Hematopoietic multipotent progenitor cell treated with erythropoietin and hydrocortisone succinate and interleukin-3 and kit ligand, for 4 days (in vitro differentiated cells): ENCODE results near the gene OGFOD2.

Source experiments
- DNase-seq: peaks from one replicate; pipeline ENCODE4 v3.0.0-alpha.2; 2015

Gene OGFOD2

DNA sequence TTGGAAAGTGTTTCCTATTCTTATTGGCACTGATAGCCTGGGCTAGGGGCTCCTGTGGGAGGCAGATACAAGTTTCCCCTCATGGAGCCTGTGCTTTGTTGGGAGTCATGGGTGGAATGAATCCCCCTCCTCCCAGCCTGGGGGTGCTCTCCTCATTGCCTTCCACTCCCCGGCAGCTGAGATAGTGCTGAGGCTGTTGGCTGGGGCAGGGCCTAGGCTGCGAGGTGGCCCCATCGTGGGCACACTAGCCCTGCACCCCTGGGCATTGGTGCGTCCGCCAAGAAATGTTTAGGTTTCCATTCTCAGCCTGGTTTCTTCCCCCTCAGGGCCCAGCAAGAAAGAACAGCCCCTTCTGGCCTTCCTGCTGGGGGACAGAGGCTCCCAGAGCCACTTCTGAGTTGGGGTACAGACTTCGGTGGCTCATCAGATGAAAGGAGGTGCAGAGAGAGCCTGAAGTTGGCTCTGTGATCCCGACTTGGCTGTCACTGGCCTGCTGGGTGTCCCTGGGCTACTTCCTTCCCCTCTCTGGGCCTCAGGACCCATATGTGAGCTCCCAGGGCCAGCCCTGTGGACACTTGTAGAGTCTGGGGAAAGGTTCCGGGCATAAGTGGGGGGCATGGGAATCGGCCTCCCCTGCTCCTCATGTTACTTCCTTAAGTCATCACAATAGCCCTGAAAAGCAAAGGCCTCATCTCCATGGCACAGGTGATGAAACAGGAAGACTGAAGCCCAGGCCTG lies 2.8 kb downstream of the OGFOD2 start:
- no peak for DNase-seq

DNA sequence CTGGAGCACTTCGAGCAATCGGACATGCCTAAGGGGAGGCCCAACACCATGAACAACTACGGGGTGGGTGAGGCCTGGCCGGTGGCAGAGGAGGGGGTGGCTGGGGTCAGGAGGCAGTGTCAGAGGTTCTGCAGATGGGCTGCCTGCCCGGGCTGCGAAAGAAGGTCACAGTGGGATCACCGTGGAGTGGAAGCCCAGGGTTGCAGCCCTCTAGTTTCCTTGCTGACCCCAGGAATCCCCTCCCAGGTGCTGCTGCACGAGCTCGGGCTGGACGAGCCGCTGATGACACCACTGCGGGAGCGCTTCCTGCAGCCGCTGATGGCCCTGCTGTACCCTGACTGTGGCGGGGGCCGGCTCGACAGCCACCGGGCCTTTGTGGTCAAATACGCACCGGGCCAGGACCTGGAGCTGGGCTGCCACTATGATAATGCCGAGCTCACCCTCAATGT lies 3.5 kb downstream of the OGFOD2 start:
- DNase-seq, result no peak

DNA sequence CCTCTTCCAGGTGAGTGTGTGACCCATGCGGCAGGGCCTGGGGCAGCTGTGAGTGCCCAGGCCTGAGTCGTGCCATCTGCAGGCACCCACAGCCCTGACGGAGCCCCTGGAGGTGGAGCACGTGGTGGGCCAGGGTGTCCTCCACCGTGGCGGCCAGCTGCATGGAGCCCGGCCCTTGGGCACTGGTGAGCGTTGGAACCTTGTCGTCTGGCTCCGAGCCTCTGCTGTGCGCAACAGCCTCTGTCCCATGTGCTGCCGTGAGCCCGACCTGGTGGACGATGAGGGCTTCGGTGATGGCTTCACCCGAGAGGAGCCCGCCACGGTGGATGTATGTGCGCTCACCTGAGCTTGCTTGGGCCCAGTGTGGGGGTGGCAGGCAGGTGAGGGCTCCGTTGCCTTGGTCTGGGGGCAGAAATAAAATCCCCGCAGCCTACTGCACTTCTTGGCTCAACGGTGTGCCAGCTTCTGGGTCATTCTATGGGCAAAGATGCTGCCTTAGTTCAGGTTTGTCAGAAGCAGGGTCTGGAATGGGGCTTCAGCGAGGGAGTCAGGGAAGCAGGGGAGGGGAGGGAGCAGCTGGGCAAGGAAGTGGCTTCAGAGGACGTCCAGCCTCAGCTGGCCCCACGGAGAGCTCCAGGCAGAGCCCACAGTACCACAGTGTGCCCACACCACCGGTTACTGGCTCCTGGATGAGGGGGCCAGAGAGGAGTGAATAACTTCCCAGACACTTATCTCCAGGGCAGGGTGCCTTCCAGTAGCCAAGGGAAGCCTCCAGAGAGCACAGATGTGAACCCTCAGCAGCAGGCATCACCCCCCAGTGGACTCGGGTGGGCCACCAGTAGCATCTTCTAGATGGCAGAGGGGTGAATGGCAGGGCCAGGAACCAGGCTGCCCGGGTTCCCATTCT lies 4.2 kb downstream of the OGFOD2 start:
- DNase-seq, result no peak

DNA sequence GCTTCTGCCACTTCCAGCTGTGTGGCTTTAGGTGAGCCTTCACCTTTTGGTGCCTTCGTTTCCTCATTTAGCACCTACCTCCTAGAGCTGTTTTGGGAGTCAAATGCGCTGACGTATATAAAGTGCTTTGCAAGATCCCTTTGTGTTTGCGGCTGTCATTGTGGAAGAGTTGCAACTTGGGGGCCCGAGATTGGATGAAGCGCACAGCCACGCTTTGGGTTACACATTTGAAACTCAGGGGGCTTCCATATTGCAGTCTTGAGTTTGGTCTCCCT lies 4.8 kb downstream of the OGFOD2 start:
- DNase-seq, result no peak

DNA sequence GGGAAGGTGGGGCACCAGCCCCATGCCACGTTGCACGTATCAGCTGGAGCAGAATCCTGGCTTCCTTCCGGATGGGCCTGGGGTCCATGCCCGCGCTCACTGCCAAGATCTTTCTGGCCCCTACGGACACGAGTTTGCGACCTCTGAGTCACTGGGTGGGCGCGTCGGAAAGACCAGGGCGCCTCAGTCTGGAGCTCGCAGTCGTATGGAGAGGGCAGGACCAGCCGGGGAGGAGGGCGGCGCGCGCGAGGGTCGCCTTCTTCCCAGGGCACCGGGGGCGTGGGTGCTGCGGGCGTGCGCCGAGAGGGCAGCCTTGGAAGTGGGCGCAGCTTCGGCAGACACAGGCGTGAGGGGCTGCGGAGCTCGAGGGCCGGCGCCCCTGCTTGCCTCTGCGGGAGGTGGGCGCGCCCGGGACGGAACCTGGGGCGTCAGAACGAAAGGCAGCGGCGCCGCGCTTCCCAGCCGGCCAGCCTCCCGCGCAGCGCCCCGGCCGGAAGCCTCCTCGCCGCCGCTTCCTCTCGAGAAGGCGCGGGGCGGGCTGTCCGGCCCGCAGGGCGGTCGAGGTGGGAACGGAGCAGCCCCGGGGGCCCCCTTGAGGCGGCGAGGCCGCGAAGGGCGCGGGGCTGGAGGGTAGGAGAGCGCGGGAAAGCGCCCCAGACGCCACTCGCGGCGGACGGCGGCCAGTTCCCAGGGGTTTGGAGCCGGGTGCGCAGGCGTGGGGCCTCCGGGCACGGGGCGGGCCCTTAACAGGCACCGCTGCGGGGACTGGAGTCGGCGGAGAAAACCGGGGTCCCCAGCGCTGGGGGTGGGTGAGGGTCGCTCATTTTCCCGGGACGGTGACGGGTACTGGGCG lies 5.4 kb downstream of the OGFOD2 start, which contains the start of gene ARL6IP4:
Gene ARL6IP4 (plus strand): TSS at position 499 of the 853 bp plus-strand sequence. CDS start 459 bp downstream, outside the sequence.
- peak; percentile 90 for DNase-seq

DNA sequence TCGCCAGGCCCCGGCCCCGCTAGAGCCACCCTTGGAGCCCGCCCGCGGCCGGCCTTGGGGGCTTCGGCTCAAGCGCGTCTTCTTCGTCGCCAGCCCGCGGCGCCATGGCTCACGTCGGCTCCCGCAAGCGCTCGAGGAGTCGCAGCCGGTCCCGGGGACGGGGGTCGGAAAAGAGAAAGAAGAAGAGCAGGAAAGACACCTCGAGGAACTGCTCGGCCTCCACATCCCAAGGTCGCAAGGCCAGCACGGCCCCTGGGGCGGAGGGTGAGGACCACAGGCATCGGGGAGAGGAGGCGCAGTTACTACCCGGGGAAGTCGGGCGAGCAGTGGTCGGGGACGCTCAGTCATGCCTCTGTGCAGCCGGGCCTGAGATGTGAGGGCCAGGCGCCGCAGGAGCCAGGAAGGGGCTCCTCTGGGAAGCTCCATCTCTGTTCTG lies 6.0 kb downstream of the OGFOD2 start:
- DNase-seq, result no peak

DNA sequence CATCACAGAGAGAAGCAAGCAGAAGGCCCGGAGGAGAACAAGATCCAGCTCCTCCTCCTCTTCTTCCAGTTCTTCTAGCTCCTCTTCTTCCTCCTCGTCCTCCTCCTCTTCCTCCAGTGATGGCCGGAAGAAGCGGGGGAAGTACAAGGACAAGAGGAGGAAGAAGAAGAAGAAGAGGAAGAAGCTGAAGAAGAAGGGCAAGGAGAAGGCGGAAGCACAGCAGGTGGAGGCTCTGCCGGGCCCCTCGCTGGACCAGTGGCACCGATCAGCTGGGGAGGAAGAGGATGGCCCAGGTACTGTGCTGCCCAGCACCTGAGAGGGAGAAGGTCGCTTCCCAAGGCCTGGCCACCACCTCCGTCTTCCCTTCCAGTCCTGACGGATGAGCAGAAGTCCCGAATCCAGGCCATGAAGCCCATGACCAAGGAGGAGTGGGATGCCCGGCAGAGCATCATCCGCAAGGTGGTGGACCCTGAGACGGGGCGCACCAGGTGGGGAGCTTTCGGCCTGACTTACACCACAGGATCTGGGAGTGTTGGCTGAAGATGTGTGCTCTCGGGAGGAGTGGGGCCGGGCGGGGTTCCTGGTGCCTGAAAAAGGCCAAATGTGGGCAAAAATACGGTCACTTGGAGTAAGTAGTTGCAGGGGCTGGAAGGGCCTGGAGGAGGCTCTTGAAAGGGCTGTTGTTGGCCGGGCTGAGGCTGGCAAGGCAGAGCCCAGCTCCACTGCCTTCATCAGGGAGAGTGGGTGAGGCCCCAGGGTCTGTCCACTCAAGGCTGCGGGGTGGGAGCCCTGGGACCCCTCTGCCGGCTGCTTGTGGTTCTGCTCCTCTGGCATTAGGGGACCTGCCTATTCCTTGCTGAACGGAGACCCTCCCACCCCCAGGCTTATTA lies 6.8 kb downstream of the OGFOD2 start:
- DNase-seq, result no peak

DNA sequence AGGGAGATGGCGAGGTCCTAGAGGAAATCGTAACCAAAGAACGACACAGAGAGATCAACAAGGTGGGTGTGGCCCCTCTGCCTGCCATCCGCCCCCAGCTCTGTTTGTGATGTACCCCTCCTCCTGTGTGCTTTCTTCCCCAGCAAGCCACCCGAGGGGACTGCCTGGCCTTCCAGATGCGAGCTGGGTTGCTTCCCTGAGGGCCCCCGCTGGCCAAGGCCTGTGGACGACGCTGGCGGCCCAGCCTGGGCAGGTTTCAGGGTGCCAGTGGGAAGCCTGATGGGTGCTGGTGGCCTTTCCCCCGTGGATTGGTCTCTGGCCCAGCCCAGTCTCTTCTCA lies 7.4 kb downstream of the OGFOD2 start:
- DNase-seq, result no peak

DNA sequence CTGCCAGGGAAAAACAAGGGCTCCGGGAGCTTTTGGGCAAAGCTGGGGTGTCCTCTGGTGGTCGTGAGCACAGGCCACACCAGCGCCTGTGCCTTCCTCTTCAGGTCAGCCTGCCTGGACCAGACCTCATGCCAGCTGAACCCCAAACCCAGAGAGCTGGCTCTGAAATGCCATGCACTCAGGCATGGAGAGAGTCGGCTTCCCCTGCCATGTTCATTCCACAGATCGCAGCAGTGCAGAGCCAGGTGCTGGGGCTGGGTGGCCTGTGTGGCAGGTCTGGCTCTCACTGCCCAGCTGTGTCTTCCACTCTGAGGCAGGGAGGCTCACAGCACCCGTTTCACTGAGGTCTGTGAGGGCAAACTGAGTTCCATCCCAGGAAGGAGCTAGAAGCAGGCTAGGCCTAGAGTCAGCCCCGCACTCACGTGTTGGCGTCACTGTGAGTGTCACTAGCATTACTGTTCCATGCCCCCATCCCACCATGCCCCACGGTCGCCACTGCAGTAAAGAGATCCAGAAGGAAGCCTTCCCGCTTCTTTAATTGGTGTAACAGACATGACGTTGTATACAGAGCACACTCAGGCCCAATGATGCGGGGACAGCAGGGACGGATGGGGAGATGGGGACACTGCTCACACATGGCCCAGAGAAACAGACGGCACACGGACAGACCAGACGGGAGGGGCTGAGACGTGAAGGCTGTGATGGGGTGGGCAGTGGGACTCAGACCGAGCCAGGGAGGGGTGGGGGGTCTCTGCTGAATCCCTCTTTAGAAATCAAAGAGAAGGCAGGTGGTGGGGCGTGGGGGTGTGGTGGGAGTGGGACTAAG lies 8.1 kb downstream of the OGFOD2 start:
- no peak for DNase-seq

DNA sequence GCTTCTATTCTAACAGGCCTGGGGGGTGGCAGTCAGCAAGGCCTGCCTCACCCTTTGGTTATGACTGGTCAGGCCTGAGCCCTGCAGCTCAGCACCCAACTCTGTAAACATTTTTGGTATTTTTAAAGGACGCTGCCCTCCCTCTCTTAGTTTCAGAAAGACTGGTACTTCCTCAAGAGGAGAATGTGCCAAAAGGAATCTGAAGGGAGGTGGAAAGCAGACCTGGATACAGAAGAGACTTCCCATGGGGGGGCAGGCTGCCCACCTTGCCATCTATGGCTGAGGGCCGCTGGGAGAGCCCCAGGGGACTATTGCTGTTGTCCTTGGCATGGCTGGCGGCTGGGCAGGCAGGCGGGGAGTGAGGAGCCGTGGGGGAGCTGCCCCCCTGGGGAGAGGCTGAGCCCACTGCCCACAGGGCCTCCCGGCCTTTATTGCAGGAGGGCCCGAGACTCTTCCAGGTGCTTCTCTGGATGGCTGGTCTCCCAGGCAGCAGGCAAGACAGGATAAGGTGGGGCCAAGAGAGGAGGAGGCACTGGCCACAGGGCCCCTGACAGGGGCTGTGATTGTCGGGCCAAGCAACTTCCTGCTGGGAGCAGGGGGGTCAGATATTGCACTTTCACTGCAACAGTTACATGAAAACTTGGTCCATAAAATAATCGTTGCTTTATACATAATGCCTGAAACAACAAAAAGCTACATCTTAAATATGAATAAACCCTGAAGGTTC lies 8.9 kb downstream of the OGFOD2 start:
- DNase-seq, result peak; percentile 68

DNA sequence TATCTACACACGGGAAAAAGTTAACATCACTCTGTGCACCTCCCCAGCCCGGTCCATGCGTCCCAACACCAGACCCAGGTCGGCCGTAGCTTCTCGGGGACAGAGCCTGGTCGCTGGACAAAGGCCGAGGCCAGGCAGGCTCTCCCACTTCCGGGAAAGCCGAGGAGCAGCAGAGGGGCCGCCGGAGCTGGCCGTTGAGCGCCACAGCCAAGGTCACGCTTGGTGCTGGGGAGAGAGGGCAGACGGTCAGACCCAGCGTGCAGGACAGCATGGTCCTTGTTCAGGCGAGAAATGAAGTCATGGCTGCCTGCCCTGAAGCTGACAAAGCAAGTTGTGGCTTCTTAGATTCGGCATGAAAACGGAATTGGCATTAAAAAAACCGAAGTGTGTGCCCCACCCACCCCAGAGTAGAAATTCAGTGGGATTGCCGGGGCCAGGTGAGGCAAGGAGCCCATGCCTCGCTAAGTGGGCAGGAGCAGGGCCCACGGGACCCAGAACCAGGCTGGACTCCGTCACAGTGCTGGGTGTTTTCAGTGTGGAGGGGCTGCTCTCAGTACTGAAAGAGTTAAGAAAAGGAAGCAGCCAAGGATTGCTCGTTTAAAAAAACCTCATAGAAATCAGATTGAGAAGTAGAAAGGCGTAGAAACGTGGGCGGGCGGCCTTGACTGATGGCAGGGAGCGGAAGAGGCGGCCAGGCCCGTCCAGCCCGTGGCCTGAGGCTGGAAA lies 9.7 kb downstream of the OGFOD2 start:
- DNase-seq, result peak; percentile 74

DNA sequence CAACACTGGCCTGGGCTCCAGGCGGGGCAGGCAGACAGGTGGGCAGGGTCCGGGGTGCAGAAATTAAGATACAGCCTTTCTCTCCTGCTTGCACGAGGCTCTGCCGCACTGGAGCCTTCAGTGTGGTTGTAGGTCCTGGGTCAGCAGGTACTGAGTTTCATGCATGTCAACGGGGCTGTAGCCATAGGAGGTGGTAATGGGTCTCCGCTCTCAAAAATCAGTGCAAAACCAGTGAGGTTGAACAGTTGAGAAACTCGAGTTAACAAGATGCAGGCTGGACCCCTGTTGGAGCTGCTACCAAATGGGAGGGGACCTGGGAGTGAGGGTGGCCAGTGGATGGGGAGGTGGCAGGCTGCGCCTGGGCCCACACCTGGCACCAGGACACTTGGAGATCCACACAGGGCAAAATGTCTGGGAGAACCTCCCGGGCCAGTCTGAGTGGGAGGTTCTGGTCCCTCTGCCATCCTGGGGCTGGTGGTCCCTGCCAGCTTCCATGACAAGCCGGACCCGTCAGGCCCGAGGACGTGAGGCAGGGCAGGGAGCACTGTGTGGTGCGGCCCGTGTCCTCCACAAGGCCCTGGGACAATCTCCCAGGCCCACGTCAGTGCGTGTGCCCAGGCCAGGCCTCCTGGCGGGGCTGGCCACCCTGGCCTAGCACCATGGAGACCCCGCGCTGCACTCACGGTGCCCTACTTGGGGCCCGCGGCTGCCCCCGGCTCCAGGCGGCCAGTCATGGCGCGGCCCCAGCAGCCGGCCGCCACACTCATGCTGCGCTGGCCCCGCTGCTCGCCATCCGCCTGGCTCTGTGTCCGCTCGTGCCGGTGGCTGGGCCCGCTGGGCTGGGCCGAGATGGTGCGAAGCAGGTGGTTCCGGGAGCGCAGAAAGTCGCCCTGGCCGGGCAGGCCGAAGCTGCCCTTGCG lies 10.6 kb downstream of the OGFOD2 start:
- DNase-seq, result no peak

DNA sequence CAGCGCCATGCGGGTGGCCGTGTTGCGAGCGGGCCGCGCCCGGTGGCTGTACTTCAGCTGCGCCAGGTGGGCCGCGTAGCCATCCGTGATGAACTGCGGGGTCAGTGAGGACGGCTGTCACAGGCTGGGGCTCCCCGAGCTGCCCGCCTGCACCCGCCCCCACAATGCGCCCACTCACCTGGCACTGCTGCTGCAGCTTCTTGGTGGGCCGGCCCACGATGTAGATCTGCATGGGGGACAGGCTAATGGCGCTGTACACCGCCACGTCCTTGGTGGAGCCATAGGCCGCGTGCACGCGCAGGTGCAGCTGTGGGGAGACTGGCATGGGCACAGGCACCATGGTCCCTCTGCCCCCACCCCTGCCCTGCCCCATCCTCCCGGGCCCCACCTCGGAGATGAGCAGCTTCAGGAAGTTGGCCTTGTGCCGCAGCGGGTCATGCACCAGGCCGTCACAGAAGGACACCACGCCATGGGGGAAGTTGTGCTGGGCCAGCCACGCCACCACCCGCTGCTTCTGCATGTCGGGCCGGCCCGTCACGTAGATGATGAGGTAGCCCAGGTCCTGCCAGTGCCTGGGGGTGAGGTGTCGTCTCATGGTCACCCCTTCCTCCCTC lies 11.3 kb downstream of the OGFOD2 start:
- no peak for DNase-seq

DNA sequence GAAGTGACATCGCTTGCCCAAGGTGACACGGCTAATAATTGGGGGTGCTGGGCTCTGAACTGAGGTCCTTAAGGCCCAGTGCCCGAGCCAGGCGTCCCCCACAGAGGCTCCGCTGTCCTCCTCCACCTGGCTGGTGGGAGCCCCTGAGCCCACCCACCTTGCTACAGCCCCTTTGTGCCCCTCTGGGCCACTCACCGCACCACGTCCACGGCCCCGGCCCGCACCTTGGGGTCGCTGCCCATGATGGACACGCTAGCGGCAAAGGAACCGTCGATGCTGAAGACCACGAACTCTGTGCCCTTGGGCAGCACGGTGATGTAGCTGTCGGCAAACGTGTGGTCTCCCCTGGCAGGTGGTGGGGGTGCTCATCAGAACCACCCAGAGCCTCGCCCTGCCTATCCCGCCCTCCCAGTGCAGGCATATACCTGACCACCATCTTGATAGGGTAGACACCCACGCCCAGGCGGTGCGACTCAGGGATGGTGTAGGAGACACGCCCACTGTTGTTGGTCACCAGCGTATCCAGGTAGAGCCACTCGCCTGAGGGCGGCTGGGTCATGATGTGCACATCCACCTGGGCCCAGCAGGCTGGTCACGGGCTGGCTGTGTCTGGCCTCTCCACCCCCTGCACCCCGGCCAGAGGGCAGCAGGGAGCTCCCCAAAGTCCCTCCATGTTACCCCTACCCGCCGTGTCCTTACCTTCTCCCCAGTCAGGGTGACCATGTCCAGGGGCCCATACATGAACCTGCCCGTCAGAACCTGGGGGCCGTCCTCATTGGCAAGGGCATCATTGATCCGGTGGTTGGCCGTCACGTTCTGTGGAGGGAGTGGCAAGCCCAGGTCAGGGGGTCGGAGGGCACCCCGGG lies 12.3 kb downstream of the OGFOD2 start:
- DNase-seq, result no peak

DNA sequence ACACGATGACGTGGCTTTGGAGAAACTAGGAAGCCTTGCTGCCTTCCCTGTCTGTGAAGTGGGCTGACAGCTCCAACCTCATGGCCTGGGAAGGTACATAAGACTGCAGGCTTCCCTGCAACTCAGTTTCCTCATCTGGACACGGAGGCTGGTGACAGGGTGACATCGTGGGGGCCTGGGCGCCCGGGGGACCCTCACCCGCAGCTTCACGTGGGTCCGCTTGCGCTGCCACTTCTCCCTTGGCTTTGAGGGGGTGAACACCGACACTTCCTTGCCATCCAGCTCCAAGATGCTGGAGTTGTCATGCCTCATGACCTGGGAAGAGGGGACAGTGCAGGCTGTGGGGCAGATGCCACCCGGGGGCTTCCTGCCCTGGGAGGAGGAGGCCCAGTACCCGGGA lies 13.0 kb downstream of the OGFOD2 start:
- DNase-seq, result no peak

DNA sequence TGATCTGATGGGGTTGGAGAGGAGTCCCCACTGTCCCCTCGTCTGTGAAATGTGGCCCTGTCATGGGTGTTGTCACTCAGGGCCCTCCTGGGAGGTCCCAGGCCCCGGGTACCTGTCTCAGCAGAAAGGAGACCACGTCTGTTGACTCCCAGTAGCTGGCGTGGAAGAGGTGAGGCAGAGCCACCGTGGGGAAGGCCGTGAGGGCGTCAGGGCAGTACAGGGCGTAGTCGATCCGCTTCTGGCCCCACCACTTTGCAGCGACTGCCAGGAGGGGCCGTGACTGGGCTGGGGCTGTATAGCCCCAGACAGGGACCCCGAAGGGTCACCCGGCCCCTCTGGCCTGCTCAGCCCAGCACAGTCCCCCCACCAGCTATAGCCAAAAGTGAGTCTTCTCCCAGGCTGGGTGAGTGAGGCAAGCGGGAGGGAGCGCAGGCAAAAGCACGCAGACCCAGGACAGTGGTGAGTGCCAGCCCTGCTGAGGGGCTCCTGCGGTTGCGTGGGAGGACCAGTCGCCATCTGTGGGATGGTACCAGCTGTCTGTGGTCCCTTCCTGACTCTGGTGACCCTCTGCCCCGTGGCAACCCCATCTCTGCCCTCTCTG lies 13.7 kb downstream of the OGFOD2 start:
- DNase-seq, result no peak
